ENCODE measurements around the gene NR6A1. TPM values are rescaled to one million over a fixed set of nuclear protein-coding genes. Genes with fewer than 3 reads are reported as not detected.

The NR6A1 gene
- total RNA-seq, 1 experiment from 2014 or later, result 0.77 TPM

DNA sequence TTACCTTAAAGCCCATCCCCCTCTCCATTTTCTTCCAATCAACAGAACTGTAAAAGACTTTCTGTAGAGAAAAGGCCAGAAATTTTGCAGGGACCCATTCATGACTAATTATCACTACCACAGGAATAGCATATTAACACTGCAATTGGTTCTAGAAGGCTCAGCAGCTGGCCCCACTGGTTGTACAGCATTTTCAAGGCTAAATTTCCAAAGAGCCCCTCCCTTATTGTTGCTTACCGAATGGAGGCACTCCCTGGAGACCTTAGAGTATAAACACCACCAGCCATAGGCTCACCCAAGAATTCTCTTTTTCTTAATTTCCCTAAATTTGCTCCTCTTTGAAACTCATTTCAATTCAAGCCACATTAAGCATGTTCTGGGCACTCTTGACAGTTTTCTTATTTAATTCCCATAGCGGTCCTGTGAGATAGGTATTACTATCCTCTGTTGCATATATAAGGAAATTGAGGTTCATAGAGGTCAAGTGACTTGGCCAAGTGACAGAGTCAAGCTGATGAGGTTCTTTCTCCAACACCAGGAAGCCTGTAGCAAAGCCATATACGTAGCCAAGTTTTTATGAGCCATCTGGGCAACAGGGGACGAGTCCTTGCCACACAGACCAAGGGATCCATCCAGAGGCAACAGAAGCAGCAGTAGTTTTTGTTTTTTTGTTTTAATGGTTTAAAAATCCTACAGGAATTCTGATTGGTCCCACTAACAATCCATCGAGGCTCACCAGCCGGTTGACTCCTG lies 180.0 kb downstream of the NR6A1 start:
- H3K36me3 ChIP-seq (ENCODE audit: low read depth, low read length), result no peaks in the 10 kb centered on the region
- no peaks in the 10 kb centered on the region for H4K20me1 ChIP-seq (ENCODE audit: low read length)
- H3K4me1 ChIP-seq (ENCODE audit: insufficient read depth, low read length), result no peaks in the 10 kb centered on the region
- POLR2A ChIA-PET (ENCODE audit: unreplicated experiment), result no interaction called here
- DNase-seq, result no peak
- no peak overlapping the region for H2AFZ ChIP-seq (ENCODE audit: low read length)
- H3K9ac ChIP-seq (ENCODE audit: low read length), result no peak overlapping the region
- H3K79me2 ChIP-seq (ENCODE audit: low read length), result no peaks in the 10 kb centered on the region
- H3K27me3 ChIP-seq (ENCODE audit: low read length), result no peaks in the 10 kb centered on the region
- H3K4me2 ChIP-seq (ENCODE audit: low read length), result no peak overlapping the region
- CTCF ChIA-PET, result no interaction called here
- H3K9me2 ChIP-seq (replicated peaks; ENCODE audit: low read length), result no peaks in the 10 kb centered on the region
- H3K9me3 ChIP-seq (ENCODE audit: low read length), result no peaks in the 10 kb centered on the region
- no TSS peak for BruUV-seq (replicated peaks)
- H3K4me3 ChIP-seq (ENCODE audit: low read length), result no peak overlapping the region
- TF ChIP-seq, protein P1, sequence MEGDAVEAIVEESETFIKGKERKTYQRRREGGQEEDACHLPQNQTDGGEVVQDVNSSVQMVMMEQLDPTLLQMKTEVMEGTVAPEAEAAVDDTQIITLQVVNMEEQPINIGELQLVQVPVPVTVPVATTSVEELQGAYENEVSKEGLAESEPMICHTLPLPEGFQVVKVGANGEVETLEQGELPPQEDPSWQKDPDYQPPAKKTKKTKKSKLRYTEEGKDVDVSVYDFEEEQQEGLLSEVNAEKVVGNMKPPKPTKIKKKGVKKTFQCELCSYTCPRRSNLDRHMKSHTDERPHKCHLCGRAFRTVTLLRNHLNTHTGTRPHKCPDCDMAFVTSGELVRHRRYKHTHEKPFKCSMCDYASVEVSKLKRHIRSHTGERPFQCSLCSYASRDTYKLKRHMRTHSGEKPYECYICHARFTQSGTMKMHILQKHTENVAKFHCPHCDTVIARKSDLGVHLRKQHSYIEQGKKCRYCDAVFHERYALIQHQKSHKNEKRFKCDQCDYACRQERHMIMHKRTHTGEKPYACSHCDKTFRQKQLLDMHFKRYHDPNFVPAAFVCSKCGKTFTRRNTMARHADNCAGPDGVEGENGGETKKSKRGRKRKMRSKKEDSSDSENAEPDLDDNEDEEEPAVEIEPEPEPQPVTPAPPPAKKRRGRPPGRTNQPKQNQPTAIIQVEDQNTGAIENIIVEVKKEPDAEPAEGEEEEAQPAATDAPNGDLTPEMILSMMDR (conservative IDR thresholded peaks at IDR 0.05; ENCODE audit: low read depth, low read length), result no peak
- TF ChIP-seq EZH2phosphoT487 (IDR thresholded peaks at IDR 0.05; ENCODE audit: borderline replicate concordance, low read length), result no peak
- intact Hi-C loops (cut with micrococcal nuclease), result no loop called here
- no peak overlapping the region for H3K27ac ChIP-seq (ENCODE audit: low read length)
- no peaks in the 10 kb centered on the region for H3F3A ChIP-seq (ENCODE audit: low read length, unreplicated experiment)
- no peak for ATAC-seq

DNA sequence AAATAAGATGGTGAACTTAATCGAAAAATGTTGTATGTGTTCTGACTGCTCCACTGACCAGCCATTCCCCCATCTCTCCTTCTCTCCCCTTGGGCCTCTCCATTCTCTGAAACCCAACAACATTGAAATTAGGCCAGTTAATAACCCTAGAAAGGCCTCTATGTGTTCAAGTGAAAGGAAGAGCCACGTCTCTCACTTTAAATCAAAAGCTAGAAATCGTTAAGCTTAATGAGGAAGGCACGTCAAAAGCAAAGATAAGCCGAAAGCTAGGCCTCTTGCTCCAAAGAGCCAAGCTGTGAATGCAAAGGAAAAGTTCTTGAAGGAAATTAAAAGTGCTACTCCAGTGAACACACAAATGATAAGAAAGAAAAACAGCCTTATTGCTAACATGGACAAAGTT lies 186.5 kb downstream of the NR6A1 start:
- Histone ChIP-seq H3F3A (ENCODE audit: low read length, unreplicated experiment) (no peaks in the 10 kb centered on the region), H3K79me2 (ENCODE audit: low read length) (no peaks in the 10 kb centered on the region), H3K36me3 (ENCODE audit: low read depth, low read length) (no peaks in the 10 kb centered on the region), H3K27ac (ENCODE audit: low read length) (no peak overlapping the region), H4K20me1 (ENCODE audit: low read length) (no peaks in the 10 kb centered on the region), H3K9me3 (ENCODE audit: low read length) (no peaks in the 10 kb centered on the region), H3K4me2 (ENCODE audit: low read length) (no peak overlapping the region), H2AFZ (ENCODE audit: low read length) (no peak overlapping the region), H3K4me3 (ENCODE audit: low read length) (no peak overlapping the region), H3K4me1 (ENCODE audit: insufficient read depth, low read length) (no peaks in the 10 kb centered on the region), H3K27me3 (ENCODE audit: low read length) (no peaks in the 10 kb centered on the region), H3K9me2 (replicated peaks; ENCODE audit: low read length) (no peaks in the 10 kb centered on the region), H3K9ac (ENCODE audit: low read length) (no peak overlapping the region)
- no TSS peak for BruUV-seq (replicated peaks)
- CTCF ChIA-PET, result no interaction called here
- DNase-seq (no peak), ATAC-seq (no peak)
- intact Hi-C loops (cut with micrococcal nuclease), result no loop called here
- POLR2A ChIA-PET (ENCODE audit: unreplicated experiment), result no interaction called here
- TF ChIP-seq, protein P1 (conservative IDR thresholded peaks at IDR 0.05; ENCODE audit: low read depth, low read length), result no peak
- TF ChIP-seq EZH2 (IDR thresholded peaks at IDR 0.05; ENCODE audit: low read length, unreplicated experiment) (no peak), EZH2phosphoT487 (IDR thresholded peaks at IDR 0.05; ENCODE audit: borderline replicate concordance, low read length) (no peak)

DNA sequence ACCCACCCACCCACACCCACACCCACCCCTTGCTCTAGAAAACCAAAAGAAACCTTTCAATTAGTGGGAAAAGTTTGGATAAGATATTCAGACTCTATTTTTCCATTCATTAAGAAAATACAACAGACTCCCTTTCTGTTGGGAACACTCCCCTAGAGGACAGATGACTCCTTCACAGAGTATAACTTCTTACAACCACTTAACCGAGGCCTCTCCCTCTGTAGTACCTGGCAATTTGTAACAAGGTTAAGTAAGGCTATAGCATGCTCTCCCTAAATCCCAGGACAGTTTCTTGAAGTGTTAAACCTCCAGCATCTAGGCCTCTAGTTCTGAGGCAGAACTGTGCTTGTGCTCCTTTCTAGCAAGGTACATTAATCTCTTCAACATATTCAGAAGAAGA lies 188.0 kb downstream of the NR6A1 start:
- H3K27ac ChIP-seq (ENCODE audit: low read length), result no peak overlapping the region
- BruUV-seq (replicated peaks), result no TSS peak
- no peaks in the 10 kb centered on the region for H4K20me1 ChIP-seq (ENCODE audit: low read length)
- no peak for ATAC-seq
- no peaks in the 10 kb centered on the region for H3K27me3 ChIP-seq (ENCODE audit: low read length)
- ChIA-PET POLR2A (ENCODE audit: unreplicated experiment) (no interaction called here), CTCF (no interaction called here)
- no peaks in the 10 kb centered on the region for H3K4me1 ChIP-seq (ENCODE audit: insufficient read depth, low read length)
- no peak overlapping the region for H3K4me3 ChIP-seq (ENCODE audit: low read length)
- TF ChIP-seq, protein P1 (conservative IDR thresholded peaks at IDR 0.05; ENCODE audit: low read depth, low read length), result no peak
- no peak for TF ChIP-seq EZH2phosphoT487 (IDR thresholded peaks at IDR 0.05; ENCODE audit: borderline replicate concordance, low read length)
- no peak for TF ChIP-seq EZH2 (IDR thresholded peaks at IDR 0.05; ENCODE audit: low read length, unreplicated experiment)
- no peak overlapping the region for H2AFZ ChIP-seq (ENCODE audit: low read length)
- intact Hi-C loops (cut with micrococcal nuclease), result no loop called here
- H3K9me2 ChIP-seq (replicated peaks; ENCODE audit: low read length), result no peaks in the 10 kb centered on the region
- H3K9ac ChIP-seq (ENCODE audit: low read length), result no peak overlapping the region
- no peaks in the 10 kb centered on the region for H3F3A ChIP-seq (ENCODE audit: low read length, unreplicated experiment)
- no peaks in the 10 kb centered on the region for H3K36me3 ChIP-seq (ENCODE audit: low read depth, low read length)
- no peaks in the 10 kb centered on the region for H3K9me3 ChIP-seq (ENCODE audit: low read length)
- DNase-seq, result no peak
- H3K4me2 ChIP-seq (ENCODE audit: low read length), result no peak overlapping the region
- H3K79me2 ChIP-seq (ENCODE audit: low read length), result no peaks in the 10 kb centered on the region
